Measurements from ENCODE around the gene TMEM200C. TPM values are rescaled to one million over a fixed set of nuclear protein-coding genes. Genes with fewer than 3 reads are reported as not detected.

TMEM200C gene
- total RNA-seq, 1 experiment from 2014 or later = 0.05 TPM

GRCh38 chr18:5937795-5938194 lies 42.5 kb upstream of the TMEM200C start:
- no TSS peak for BruUV-seq (replicated peaks)
- TF ChIP-seq CTCF (IDR thresholded peaks at IDR 0.05; ENCODE audit: insufficient read depth in 1 of 2, low read depth in 1 of 2, low read length in 1 of 2, severe bottlenecking in 1 of 2, unreplicated experiment in 1 of 2) = no peak
- H3K9me3 ChIP-seq = no peaks in the 10 kb centered on the region
- no peaks in the 10 kb centered on the region for H3K36me3 ChIP-seq (ENCODE audit: control insufficient read depth, insufficient read depth, low read length)
- no peaks in the 10 kb centered on the region for H3K4me1 ChIP-seq
- Mint-ChIP-seq H3K36me3 (ENCODE audit: insufficient read depth, unreplicated experiment) (no peaks in the 10 kb centered on the region), H3K9me3 (ENCODE audit: unreplicated experiment) (no peaks in the 10 kb centered on the region), H3K4me1 (ENCODE audit: low read depth, unreplicated experiment) (no peaks in the 10 kb centered on the region), H3K27ac (ENCODE audit: unreplicated experiment) (no peak overlapping the region), H3K27me3 (ENCODE audit: insufficient read depth, unreplicated experiment) (peaks cover 19% of the 10 kb centered on the region), H3K4me3 (ENCODE audit: unreplicated experiment) (no peak overlapping the region)
- ChIA-PET CTCF (no interaction called here), POLR2A (no interaction called here)
- H3K27me3 ChIP-seq (replicated peaks; ENCODE audit: control insufficient read depth, insufficient read depth, low read length) = no peaks in the 10 kb centered on the region
- intact Hi-C loops (cut with micrococcal nuclease; ENCODE audit: unreplicated experiment) = no loop called here
- H3K4me3 ChIP-seq (ENCODE audit: low read depth, low read length) = no peak overlapping the region
- DNase-seq = no peak

GRCh38 chr18:5937121-5937520 lies 41.8 kb upstream of the TMEM200C start:
- no TSS peak for BruUV-seq (replicated peaks)
- Mint-ChIP-seq H3K36me3 (ENCODE audit: insufficient read depth, unreplicated experiment) (no peaks in the 10 kb centered on the region), H3K4me3 (ENCODE audit: unreplicated experiment) (no peak overlapping the region), H3K4me1 (ENCODE audit: low read depth, unreplicated experiment) (no peaks in the 10 kb centered on the region), H3K9me3 (ENCODE audit: unreplicated experiment) (no peaks in the 10 kb centered on the region), H3K27me3 (ENCODE audit: insufficient read depth, unreplicated experiment) (peaks cover 19% of the 10 kb centered on the region), H3K27ac (ENCODE audit: unreplicated experiment) (no peak overlapping the region)
- intact Hi-C loops (cut with micrococcal nuclease; ENCODE audit: unreplicated experiment) = no loop called here
- Histone ChIP-seq H3K4me1 (no peaks in the 10 kb centered on the region), H3K27me3 (replicated peaks; ENCODE audit: control insufficient read depth, insufficient read depth, low read length) (no peaks in the 10 kb centered on the region), H3K9me3 (no peaks in the 10 kb centered on the region), H3K4me3 (ENCODE audit: low read depth, low read length) (no peak overlapping the region), H3K36me3 (ENCODE audit: control insufficient read depth, insufficient read depth, low read length) (no peaks in the 10 kb centered on the region)
- DNase-seq = no peak
- POLR2A ChIA-PET = no interaction called here
- CTCF ChIA-PET = no interaction called here
- no peak for TF ChIP-seq CTCF (IDR thresholded peaks at IDR 0.05; ENCODE audit: insufficient read depth in 1 of 2, low read depth in 1 of 2, low read length in 1 of 2, severe bottlenecking in 1 of 2, unreplicated experiment in 1 of 2)

GRCh38 chr18:5930789-5931188 lies 35.5 kb upstream of the TMEM200C start:
- ChIA-PET POLR2A (no interaction called here), CTCF (no interaction called here)
- DNase-seq = no peak
- Histone ChIP-seq H3K36me3 (ENCODE audit: control insufficient read depth, insufficient read depth, low read length) (no peaks in the 10 kb centered on the region), H3K27me3 (replicated peaks; ENCODE audit: control insufficient read depth, insufficient read depth, low read length) (no peaks in the 10 kb centered on the region), H3K4me3 (ENCODE audit: low read depth, low read length) (no peak overlapping the region), H3K4me1 (no peaks in the 10 kb centered on the region), H3K9me3 (0 out of 2 replicates have a peak, but pooled peaks cover 3% of the 10 kb centered on the region)
- intact Hi-C loops (cut with micrococcal nuclease; ENCODE audit: unreplicated experiment) = no loop called here
- Mint-ChIP-seq H3K4me3 (ENCODE audit: unreplicated experiment) (no peak overlapping the region), H3K27ac (ENCODE audit: unreplicated experiment) (no peak overlapping the region), H3K36me3 (ENCODE audit: insufficient read depth, unreplicated experiment) (no peaks in the 10 kb centered on the region), H3K4me1 (ENCODE audit: low read depth, unreplicated experiment) (no peaks in the 10 kb centered on the region), H3K9me3 (ENCODE audit: unreplicated experiment) (peaks cover 15% of the 10 kb centered on the region), H3K27me3 (ENCODE audit: insufficient read depth, unreplicated experiment) (peaks cover 8% of the 10 kb centered on the region)
- TF ChIP-seq CTCF (IDR thresholded peaks at IDR 0.05; ENCODE audit: insufficient read depth in 1 of 2, low read depth in 1 of 2, low read length in 1 of 2, severe bottlenecking in 1 of 2, unreplicated experiment in 1 of 2) = no peak
- no TSS peak for BruUV-seq (replicated peaks)
